K562 (cell line): ENCODE results near the gene SKAP1. TPM values are rescaled to one million over a fixed set of nuclear protein-coding genes. Genes with fewer than 3 reads are reported as not detected.

Experiments
- ADNP ChIP-seq: fragments of 200-800 bp; sonication (Bioruptor generic); IDR thresholded peaks from 2 replicates; pipeline ENCODE4 v1.6.1; 2016; ENCODE audit warnings: missing genetic modification characterization, missing compliant biosample characterization
- ARNT ChIP-seq, 2 experiments: fragments of 450-650 bp; IDR thresholded peaks; 2 replicates each; pipeline ENCODE4 v1.6.1; 2016; ENCODE audit warnings: mild to moderate bottlenecking in 1 of 2
- BRD9 ChIP-seq: fragments of 450-650 bp; IDR thresholded peaks from 2 replicates; pipeline ENCODE4 v1.6.1; 2018; ENCODE audit warnings: low read depth; ENCODE audit not compliant: partially characterized antibody
- CREBBP ChIP-seq: IDR thresholded peaks from one replicate; pipeline ENCODE4 v1.6.1; 2012; ENCODE audit warnings: low read depth, mild to moderate bottlenecking, control low read depth, inconsistent platforms, low read length
- CTBP1 ChIP-seq: fragments of 450-650 bp; IDR thresholded peaks from 2 replicates; pipeline ENCODE4 v1.6.1; 2016; ENCODE audit warnings: borderline replicate concordance
- CXXC5 ChIP-seq: fragments of 250-450 bp; sonication (Bioruptor Pico); IDR thresholded peaks from 2 replicates; pipeline ENCODE4 v1.8.0; 2022; ENCODE audit warnings: inconsistent platforms, mild to moderate bottlenecking, moderate library complexity
- E2F8 ChIP-seq: fragments of 450-650 bp; IDR thresholded peaks from 2 replicates; pipeline ENCODE4 v1.7.1; 2018; ENCODE audit warnings: mild to moderate bottlenecking, low read depth; ENCODE audit not compliant: partially characterized antibody
- EZH2 ChIP-seq: IDR thresholded peaks from 2 replicates; pipeline ENCODE4 v1.6.1; 2012; ENCODE audit warnings: low read depth, mild to moderate bottlenecking, inconsistent platforms, low read length, borderline replicate concordance
- NEUROD1 ChIP-seq: fragments of 150-350 bp; IDR thresholded peaks from 2 replicates; pipeline ENCODE4 v1.6.1; 2014; ENCODE audit warnings: borderline replicate concordance, low read length, low read depth; ENCODE audit not compliant: partially characterized antibody
- PHF20 ChIP-seq: fragments of 450-650 bp; IDR thresholded peaks from 2 replicates; pipeline ENCODE4 v1.6.1; 2018; ENCODE audit not compliant: partially characterized antibody
- POLR3A ChIP-seq: IDR thresholded peaks from 2 replicates; pipeline ENCODE4 v1.6.1; 2011; ENCODE audit warnings: borderline replicate concordance, mild to moderate bottlenecking, moderate library complexity; ENCODE audit not compliant: insufficient read length, insufficient read depth; ENCODE audit errors: extremely low read depth
- RAD21 ChIP-seq, 2 experiments: fragments of 250-450 bp in 1 of 2; fragments of 450-650 bp in 1 of 2; sonication (Bioruptor Pico) in 1 of 2; formaldehyde crosslinking in 1 of 2; IDR thresholded peaks in 1 of 2; conservative IDR thresholded peaks in 1 of 2; 2 replicates each; pipeline versions ENCODE4 v1.4.0 to v1.8.0; 2020 to 2022; ENCODE audit warnings: mild to moderate bottlenecking in 2 of 2, moderate library complexity in 1 of 2
- SMAD4 ChIP-seq: fragments of 250-450 bp; sonication (Bioruptor Pico); conservative IDR thresholded peaks from 2 replicates; pipeline ENCODE4 v1.8.0; 2021; ENCODE audit warnings: inconsistent platforms, mild to moderate bottlenecking, moderate library complexity
- TARDBP ChIP-seq: fragments of 450-650 bp; IDR thresholded peaks from 2 replicates; pipeline ENCODE4 v1.6.1; 2016
- TFAP4 ChIP-seq: sonication (generic); formaldehyde crosslinking; IDR thresholded peaks from 2 replicates; pipeline ENCODE4 v1.8.0; 2022; ENCODE audit warnings: missing genetic modification reagents, mild to moderate bottlenecking, moderate library complexity, borderline replicate concordance
- THRAP3 ChIP-seq: fragments of 450-650 bp; IDR thresholded peaks from 2 replicates; pipeline ENCODE4 v1.6.1; 2016; ENCODE audit warnings: mild to moderate bottlenecking, inconsistent platforms, borderline replicate concordance
- ZNF584 ChIP-seq: fragments of 200-800 bp; sonication (Bioruptor generic); IDR thresholded peaks from 2 replicates; pipeline ENCODE4 v1.6.1; 2016; ENCODE audit warnings: low read depth, mild to moderate bottlenecking, missing genetic modification characterization, missing compliant biosample characterization
- ZNF609 ChIP-seq: sonication (generic); formaldehyde crosslinking; IDR thresholded peaks from 2 replicates; pipeline ENCODE4 v1.8.1; 2023; ENCODE audit warnings: missing genetic modification reagents, mild to moderate bottlenecking, borderline replicate concordance
- polyA plus RNA-seq, 8 experiments: library from polyadenylated mRNA; depleted of rRNA in 4 of 8; stranded (reverse) in 5 of 8; unstranded in 3 of 8; fragments of >200 nt; fragmentation: Nextera tagmentation in 2 of 8; fragmentation: Illumina TruSeq in 1 of 8; extraction: Ambion mirVana in 2 of 8; extraction: Trizol in 1 of 8; gene quantifications; 2 replicates each; pipeline versions ENCODE4 v1.2.1 to v1.2.3, GENCODE V29; 2011 to 2014; ENCODE audit warnings: inconsistent platforms in 1 of 8, missing spikeins in 1 of 8
- total RNA-seq, 7 experiments: library from RNA; depleted of rRNA in 6 of 7; stranded (reverse); fragments of >200 nt in 6 of 7; fragmentation: Illumina TruSeq in 2 of 7; extraction: Trizol in 2 of 7; gene quantifications; 2 replicates each; pipeline versions ENCODE4 v1.2.1 to v1.2.3, GENCODE V29; 2011 to 2021; ENCODE audit warnings: low replicate concordance in 1 of 7

Gene SKAP1
- total and polyA plus RNA-seq, 9 of the 15 experiments (the other 6 are each of a cell fraction or from before 2014, with no cell fraction given), result 0.06 to 0.80 (median 0.10) TPM; not detected in 4

GRCh38 chr17:48478224-48479013 is 48.4 kb upstream of the SKAP1 start (continued):
- TF ChIP-seq ZNF609 (CRISPR knock-in tag), result peak; percentile 25; the same call in 1 of the 2 replicates
- peak; percentile 86 for TF ChIP-seq SMAD4 (CRISPR knock-in tag)
- TF ChIP-seq ARNT (IDR thresholded peaks at IDR 0.05), result peak in 1 of 2 experiments; percentile 76; a peak in 1 of 4 replicates
- peak; percentile 40 for TF ChIP-seq PHF20
- no peak for TF ChIP-seq POLR3A
- TF ChIP-seq CREBBP, result peak; percentile 15
- peak in 1 of 2 experiments; percentile 19; a peak in 1 of 4 replicates for TF ChIP-seq RAD21 (CRISPR knock-in tag; conservative IDR thresholded peaks at IDR 0.05 in 1 of 2, IDR thresholded peaks at IDR 0.05 in 1 of 2)
- peak; percentile 64; the same call in 1 of the 2 replicates for TF ChIP-seq TARDBP
- TF ChIP-seq ZNF584 (CRISPR knock-in tag), result peak; percentile 87; the same call in 1 of the 2 replicates
- TF ChIP-seq CXXC5 (CRISPR knock-in tag), result peak; percentile 69
- no peak for TF ChIP-seq E2F8
- TF ChIP-seq BRD9, result peak; percentile 43
- TF ChIP-seq CTBP1, result peak; percentile 88
- peak; percentile 52; the same call in 1 of the 2 replicates for TF ChIP-seq ADNP (tag)
- TF ChIP-seq EZH2, result no peak
- peak; percentile 64 for TF ChIP-seq NEUROD1
- peak; percentile 53 for TF ChIP-seq TFAP4 (CRISPR knock-in tag)
- TF ChIP-seq THRAP3, result peak; percentile 74; the same call in 1 of the 2 replicates
